Fibroblast of upper back skin (primary cell): ENCODE results near the gene FGFBP1.

Source experiments
- DNase-seq: peaks from one replicate; pipeline ENCODE4 v3.0.0-alpha.2; 2013

Gene FGFBP1

GRCh38 chr4:15938640-15939039, at the start of gene FGFBP1:
FGFBP1 (minus strand) TSS chr4:15938740; CDS start chr4:15936632, 2,108 bp downstream.
- DNase-seq = no peak

GRCh38 chr4:15988222-15988621, 49.7 kb upstream of the FGFBP1 start:
- no peak for DNase-seq

DNA sequence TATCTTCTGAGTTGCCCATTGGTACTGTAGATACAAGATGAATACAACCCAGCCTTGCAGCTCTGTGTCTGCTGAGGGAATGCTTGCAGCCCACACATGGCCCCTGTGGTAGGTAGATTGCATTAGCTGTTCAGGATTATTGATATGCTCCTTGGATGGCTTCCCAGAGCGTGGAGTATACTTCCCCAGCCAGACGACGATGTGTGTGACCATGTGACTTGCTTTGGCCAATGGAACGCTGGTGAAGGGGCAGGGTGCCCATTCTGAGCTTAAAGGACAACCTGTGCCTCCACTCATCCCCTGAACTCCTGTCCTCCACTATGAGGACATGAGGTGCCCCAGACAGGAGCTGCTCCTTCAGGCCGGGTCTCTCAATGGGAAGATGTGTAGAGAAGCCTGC, 48.4 kb upstream of the FGFBP1 start:
- no peak for DNase-seq

GRCh38 chr4:15983610-15984009, 45.1 kb upstream of the FGFBP1 start:
- no peak for DNase-seq

- peak; percentile 23 for DNase-seq
Observed at GRCh38 chr4:15982842-15983524, 44.4 kb upstream of the FGFBP1 start.

DNA sequence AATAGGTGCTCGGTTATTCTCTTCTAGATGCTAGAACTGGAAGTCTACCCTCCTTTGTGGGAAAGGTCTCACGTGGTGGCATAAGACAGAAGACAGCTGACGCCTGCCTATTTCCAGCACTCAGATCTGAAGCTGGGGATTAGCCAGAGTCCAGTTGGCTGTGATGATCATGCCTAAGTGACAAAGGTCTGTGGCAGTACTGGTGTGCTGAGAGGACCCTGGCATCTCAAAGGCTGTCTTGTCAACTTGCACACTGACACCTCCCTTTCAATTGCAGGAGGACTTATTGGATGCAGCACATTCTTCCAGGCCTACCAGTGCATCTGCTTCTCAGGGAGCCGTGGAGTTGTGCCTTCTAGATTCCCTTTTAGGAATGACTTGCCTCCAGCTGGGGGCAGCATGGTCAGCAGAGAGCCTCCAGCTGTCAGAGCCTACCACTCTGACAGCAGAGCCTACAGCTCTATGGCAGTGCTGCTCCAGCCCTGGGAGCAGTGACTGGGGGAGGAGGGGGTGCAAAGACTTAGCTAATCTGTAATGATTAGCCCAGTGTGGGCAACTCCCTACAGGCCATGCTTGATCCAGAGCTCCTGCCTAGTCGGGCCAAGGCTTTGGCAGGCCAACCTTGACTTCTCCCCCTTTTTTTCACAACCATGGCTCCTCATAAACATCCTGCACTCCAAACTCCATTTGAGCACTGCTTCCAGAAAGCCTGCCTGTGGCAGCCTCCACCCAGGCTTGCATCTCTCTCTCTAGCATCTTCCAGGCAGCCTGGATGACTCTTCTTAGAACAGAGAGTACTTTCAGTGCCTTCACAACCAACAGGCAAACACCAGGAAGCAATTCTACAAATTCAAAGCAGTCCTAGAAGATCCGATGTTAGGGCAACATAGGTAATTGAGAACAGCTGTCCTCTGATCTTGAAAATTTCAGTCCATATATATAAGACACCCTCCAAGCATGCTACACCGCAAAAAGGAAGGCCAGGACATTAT, 38.2 kb upstream of the FGFBP1 start:
- DNase-seq = no peak

- DNase-seq = no peak
Observed at GRCh38 chr4:15971068-15971801, 32.7 kb upstream of the FGFBP1 start.

DNA sequence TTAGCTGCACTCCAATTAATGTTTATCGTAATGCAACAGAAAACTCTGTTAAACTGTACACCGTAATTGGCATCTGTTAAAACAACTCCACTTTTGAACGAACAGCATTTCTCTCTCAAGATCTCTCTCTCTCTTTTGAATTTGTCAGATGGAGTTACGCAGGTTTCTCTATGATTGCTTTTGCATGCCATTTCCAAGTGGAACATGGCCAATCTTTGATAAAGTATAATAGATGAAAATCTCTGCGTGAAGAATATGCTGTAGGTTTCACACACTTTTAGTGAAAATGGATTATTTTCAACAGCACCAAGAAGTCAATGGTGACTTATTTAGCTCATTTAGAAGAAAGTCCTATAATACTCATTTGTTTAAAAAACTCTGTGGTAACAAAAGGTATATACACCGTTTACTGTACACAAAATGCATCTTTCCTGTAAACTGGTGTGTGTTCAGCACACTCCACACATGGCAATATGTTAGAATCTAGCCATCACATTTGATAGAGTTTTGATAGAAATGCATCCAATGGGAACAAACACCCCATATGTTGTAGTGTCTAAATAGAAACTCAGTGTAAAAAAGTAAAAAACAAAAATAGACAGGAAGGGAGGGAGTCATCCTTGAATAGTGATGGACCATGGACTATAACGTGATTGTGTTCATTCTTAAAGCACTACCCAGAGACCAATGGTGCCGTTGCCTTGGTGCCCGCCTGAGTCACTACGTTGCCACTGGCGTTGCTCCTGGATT, 30.2 kb upstream of the FGFBP1 start:
- no peak for DNase-seq

DNA sequence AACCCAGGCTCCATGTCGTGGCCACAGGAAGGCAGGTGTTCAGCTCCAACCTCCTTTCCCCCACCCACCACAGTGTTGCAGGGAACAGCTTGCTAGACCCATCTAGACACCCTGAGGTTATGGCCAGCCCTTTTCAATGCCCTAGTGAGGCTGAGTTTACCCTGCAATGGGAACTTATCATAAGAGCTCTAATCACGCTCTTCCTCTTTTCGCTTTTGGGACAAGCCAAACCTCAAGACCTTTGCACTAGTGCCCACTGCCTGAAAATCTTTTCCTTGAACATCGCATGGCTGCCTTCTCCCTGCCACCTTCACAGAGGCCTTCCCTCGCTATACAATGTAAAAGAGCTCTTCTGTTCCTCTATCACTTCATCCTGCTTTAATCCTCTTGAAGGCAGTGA, 26.8 kb upstream of the FGFBP1 start:
- no peak for DNase-seq

DNA sequence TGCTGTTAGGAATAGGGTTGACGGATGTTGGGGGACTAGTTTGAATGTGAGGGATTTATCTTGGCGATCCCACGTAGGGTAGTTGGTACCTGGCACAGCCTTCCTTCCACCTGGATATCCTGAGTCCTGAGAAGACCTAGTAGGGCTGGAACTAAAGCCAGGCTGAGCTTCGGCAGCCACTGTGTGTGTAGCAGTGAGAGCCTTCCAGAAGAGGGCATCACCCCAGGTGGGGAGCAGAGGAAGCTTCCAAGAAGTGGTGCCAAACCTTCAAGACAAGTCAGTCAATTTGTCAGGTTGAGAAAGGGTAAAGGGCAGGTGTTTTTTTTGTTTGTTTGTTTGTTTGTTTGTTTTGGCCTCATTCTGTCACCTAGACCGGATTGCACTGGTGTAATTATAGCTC, 25.6 kb upstream of the FGFBP1 start:
- DNase-seq = no peak

DNA sequence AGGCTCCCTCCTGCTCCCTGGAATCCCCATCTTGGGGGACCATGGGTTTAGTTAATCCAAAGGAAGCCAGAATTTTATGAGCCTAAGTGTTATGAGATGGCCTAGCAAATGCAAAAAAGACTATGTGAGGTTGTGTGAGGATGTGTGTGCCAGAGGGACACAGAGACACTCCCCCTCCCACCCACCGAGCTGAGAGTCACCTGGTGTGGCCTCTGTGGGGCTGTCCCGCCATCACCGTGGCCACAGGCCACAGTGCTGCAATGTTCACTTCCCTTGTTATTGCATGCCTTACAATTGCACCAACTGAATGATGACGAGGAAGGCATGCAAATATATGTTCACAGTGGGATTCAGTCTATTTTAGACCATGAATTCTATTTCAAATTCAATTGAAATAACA, 25.0 kb upstream of the FGFBP1 start:
- DNase-seq = no peak

DNA sequence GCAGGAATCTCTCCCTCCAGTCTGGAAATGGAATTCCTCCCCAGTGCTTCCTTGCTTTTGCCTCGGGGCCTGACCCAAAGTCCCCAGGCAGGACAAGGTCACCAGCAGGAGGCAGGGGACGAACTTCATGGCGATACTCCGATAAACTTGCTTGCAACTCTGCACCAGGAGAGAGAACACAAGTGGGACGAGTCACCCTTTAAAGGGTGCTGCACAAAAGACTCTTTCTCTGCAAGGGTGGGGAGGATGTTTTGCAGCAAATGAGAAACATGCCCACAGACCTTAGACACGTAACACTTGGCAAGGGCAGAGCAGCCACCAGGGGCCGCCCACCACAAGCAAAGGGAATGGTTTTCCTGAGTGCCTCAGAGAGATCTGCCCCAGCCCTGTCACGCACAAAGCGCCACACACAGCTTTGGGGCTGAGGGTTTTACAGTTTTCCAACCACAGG, 24.5 kb upstream of the FGFBP1 start, which contains the start of gene FGFBP2:
TSS of gene FGFBP2 (minus strand) at position 175 of the 451 bp plus-strand sequence. CDS start at position 129, 46 bp downstream.
- peak; percentile 58 for DNase-seq

DNA sequence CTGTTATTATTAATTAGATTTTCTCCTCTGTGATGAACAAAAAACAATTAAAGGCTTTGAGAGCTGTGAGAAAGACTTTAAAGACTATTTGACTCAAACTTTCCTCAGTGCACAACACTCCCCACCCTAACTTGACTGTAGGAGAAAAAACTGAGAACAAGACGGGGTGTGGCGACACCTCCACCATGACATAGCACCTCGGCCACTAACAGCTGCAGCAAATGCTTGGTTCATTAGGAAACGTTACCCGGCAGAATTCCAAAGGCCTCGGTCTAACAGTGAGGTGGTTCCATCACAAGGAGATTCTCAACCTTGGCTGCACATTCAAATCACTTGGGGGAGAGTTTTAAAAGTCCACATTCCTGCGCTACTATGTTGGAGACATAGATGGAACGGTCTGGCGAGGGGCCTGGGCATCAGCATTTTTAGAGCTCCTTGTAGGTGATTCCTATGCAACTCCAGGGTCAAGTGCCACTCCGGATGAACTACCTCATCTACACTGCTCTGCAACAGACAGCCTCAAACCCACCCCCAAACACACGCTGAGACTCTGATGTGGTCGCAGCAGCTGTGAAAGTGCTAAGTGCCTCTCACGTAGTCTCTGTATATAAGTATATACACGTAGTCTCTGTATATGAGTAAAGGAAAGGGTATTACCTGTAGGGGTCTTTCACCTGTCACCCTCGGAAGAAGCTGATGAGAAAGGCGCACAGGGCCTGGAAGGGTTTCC, 23.4 kb upstream of the FGFBP1 start:
- DNase-seq = no peak

DNA sequence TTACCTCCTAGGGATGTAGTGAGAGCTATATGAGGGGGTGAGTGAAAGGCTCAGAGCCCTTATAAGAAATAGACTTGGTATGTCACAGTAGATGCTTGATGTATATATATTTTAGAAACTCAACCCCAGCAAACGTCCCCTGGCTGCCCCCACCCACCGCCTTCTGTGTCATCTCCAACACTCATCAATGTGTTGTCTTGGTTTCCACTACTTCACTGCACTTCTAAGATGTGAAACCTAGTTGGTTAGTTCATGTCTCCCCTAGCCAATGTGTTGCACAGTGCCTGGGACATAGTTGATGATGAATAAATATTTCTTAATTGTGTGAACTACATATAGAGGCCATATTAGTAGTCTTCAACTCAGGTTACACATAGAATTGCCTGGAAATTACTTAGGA, 20.0 kb upstream of the FGFBP1 start:
- DNase-seq = no peak

GRCh38 chr4:15956179-15956850, 17.8 kb upstream of the FGFBP1 start:
- DNase-seq = peak; percentile 59

GRCh38 chr4:15955670-15956069, 17.1 kb upstream of the FGFBP1 start:
- DNase-seq = peak; percentile 18

GRCh38 chr4:15953625-15954024, 15.1 kb upstream of the FGFBP1 start:
- no peak for DNase-seq

- no peak for DNase-seq
Observed at GRCh38 chr4:15951781-15952180, 13.2 kb upstream of the FGFBP1 start.

DNA sequence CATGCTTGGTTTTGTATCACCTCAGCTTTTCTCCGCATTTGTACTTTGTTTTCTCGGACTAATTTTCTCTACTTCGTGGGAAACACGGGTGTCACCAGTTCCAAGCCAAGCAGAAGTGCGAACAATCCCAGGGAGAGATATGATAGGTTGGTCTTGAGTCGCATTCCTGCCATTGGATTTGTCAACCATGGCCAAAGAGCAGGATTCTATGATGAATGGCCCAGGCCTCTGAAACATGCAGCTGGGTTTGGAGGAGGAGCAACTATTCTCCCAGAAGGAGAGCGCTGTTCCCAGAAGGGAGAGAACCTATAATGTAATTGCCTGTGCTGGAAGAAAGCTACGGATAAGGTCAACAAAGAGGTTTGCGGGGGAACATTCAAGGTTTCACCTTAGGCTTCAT, 10.3 kb upstream of the FGFBP1 start:
- no peak for DNase-seq

- no peak for DNase-seq
Observed at GRCh38 chr4:15947684-15948083, 9.1 kb upstream of the FGFBP1 start.

DNA sequence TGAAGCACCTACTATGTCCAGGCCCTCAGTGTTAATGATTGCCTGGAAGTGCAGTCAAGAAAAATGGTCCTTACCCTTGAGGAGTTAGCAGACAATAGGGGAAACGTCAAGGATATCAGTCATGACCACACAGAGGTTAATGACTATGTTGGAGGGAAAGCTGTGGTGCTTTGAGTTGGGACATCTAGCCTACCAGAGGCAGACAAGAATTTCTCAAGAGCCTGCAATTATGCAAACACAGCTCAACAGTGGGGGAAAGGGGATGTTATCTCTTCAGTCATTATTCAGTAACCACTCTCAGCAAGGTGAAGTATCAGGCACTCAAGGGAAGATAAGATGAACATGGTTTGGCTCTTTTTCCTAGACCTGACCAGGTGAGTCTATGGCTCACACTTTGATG, 7.0 kb upstream of the FGFBP1 start:
- DNase-seq = no peak
